Dermis microvascular lymphatic vessel endothelial cell (primary cell): ENCODE results near the gene NOL4L. TPM values are rescaled to one million over a fixed set of nuclear protein-coding genes. Genes with fewer than 3 reads are reported as not detected.
A peak's percentile ranks its signal among the peaks of the same experiment; 100 is the strongest.
"Not testable (repeated sequence)": the region's sequence is repeated elsewhere in the genome, so short reads cannot be mapped to it uniquely, and the experiment has no call there.

Experiments
- DNase-seq, 2 donors: peaks; one replicate each; pipeline versions ENCODE4 v3.0.0 to v3.0.0-alpha.2; 2010; ENCODE audit warnings: low read depth in 2 of 2
- total RNA-seq: library from RNA; depleted of rRNA; stranded (reverse); fragments of >200 nt; gene quantifications from 2 replicates; pipeline ENCODE4 v1.2.1, GENCODE V29; 2014

The NOL4L gene
- total RNA-seq, 1 donor from 2014 or later: 7.7 TPM

DNA sequence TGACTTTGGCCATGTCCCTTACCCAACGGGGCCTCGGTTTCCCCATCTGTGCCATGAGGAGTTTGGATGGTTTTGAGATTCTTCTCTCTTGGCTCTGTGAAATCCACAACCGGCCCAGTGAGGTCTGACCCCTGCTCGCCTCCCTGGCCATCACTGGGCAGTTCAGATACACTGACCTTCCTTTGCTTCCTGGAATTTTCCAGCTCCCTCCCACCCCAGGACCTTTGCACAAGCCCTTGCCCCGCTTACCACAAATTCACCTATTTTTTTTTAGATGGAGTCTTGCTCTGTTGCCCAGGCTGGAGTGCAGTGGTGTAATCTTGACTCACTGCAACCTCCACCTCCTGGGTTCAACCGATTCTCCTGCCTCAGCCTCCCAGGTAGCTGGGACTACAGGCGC, 12.6 kb upstream of the NOL4L start:
- DNase-seq: no peak

DNA sequence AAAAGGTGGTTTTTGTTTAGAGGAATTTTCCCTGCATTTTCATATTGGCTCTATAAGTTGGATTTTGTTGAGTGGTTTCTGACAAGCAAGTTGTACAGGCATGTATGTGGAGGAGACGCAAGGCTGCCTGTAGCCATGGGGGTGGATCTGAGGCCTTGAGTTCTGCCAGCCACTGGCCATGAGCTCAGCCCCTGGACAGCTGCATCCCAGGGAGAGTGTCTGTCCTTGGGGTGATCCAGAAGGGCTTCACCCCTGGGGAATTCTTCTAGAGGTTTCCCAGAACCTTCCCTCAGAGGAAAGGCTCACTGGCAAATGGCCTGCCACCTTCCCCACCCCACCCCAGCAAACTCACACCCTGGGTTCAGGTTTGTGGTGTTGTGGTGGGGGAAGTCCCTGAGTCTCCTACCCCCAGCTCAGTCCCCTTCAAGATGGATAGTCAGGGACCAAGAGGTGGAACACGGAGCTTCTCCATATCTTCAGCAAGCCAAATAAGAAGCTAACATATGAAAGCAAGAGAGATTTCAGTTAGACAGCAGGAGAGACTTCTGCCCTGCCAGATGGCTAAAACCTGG, 11.6 kb upstream of the NOL4L start:
- no peak for DNase-seq

DNA sequence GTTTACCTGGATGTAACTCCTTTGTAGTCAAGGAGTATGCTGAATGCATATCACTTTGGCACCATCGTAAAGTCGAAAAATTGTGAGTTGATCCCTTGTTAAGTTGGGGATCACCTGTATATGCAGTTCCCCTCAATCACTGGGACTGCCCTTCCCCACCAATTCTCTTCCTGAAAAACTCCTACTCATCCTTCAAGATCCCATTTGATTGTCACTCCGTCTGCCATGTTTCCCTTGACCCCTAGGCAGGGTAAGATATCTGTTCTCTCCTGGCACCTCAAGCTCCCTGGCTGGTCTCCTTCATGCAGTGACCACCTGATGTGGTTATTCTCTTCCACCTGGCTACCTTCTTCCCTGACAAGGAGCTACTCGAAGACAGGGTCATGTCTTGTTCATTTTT, 10.0 kb upstream of the NOL4L start:
- no peak for DNase-seq

- not testable (repeated sequence) for DNase-seq
Measured at GRCh38 chr20:32594669-32595068, 9.5 kb upstream of the NOL4L start.

DNA sequence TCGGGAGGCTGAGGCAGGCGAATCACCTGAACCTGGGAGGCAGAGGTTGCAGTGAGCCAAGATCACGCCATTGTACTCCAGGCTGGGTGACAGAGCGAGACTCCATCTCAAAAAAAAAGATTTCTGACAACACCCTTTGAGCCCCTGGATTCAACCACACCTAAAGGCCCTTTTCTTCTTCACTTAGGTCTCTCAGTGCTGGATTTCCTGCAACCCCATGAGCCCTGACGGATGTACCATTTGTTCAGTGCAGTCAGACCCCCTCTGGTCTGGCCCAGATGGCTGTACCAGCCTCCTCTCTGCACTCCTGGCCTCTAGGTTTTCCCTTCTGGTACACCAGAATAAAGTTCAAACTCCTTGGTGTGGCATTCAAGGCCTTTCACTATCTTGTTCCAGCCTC, 9.1 kb upstream of the NOL4L start:
- DNase-seq: no peak

DNA sequence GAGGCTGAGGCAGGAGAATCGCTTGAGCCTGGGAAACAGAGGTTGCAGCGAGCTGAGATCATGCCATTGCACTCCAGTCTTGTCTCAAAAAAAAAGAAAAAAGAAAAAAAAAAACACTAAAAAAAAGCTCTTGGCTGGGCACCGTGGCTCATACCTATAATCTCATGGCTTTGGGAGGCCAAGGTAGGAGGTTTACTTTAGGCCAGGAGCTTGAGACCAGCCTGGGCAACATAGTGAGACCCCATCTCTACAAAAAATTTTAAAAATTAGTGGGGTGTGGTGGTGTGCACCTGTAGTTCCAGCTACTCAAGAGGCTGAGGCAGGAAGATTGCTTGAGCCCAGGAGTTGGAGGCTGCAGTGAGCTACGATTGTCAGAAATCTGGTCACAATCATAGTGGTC, 7.5 kb upstream of the NOL4L start:
- not testable (repeated sequence) for DNase-seq

GRCh38 chr20:32592022-32592421, 6.9 kb upstream of the NOL4L start:
- DNase-seq: no peak

DNA sequence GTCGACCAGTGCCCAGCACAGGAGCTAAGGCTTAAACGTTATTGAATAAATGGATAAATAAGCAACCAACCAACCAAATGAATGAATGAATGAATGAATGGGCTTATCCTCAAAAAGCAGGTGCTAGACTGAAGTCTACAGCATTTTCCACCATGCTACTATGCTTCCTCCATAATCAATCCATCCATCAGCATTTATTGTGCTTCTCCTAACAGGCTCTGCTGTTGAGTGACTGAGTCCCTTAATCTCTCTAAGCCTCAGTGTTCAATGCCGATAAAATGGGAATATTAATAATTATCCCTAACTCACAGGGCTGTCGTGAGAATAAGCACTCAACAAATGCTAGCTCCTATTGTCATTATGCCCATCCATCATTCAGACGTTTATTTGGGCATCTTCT, 4.6 kb upstream of the NOL4L start:
- DNase-seq: no peak

- DNase-seq: no peak
Measured at GRCh38 chr20:32589256-32589655, 4.1 kb upstream of the NOL4L start.

GRCh38 chr20:32588040-32588439, 2.9 kb upstream of the NOL4L start:
- no peak for DNase-seq

DNA sequence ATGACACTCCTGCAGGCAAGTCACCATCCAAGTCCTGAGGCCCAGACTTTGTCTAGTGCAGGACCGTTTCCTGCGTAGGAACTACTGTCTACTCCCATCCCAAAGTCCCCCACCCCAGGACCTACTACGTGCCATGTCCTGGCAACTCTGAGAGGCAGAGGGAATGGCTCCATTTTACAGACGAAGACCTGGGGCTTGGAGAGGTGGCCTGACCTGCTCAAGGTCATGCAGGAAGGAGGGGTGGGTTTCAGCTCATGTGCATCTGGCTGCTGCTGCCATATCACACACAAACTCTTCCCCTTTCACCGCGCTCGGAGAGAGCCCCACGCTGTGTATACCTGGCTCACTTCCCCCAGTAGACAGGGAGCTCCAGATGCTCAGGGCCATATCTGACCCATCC, 1.2 kb upstream of the NOL4L start:
- DNase-seq: no peak

GRCh38 chr20:32585586-32586127, 524 bp upstream of the NOL4L start:
- no peak for DNase-seq

DNA sequence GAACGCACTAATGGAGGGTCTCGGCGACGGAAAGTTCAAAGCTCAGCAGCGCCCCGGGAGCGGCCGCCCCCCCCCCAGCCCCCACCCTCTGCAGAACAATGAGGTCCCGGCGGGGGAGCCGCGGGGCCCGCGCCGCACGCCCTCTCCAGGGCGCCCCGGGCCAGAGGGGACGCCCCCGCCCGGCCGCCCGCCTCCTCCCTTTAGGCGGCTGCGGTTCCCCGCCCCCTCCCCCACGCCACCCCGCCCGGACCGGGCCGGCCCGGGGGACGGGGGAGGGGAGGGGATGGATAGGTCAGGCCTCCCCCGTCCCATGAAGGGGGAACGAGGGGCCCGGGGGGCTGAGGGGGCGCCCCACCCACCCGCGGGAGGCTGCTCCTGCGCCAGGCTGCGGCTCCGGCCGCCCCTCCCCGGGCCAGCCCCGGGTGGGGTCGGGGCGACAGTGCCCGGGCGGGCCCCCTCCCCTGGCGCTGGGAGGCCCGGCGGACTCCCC, 1.5 kb downstream of the NOL4L start:
- DNase-seq: no peak

DNA sequence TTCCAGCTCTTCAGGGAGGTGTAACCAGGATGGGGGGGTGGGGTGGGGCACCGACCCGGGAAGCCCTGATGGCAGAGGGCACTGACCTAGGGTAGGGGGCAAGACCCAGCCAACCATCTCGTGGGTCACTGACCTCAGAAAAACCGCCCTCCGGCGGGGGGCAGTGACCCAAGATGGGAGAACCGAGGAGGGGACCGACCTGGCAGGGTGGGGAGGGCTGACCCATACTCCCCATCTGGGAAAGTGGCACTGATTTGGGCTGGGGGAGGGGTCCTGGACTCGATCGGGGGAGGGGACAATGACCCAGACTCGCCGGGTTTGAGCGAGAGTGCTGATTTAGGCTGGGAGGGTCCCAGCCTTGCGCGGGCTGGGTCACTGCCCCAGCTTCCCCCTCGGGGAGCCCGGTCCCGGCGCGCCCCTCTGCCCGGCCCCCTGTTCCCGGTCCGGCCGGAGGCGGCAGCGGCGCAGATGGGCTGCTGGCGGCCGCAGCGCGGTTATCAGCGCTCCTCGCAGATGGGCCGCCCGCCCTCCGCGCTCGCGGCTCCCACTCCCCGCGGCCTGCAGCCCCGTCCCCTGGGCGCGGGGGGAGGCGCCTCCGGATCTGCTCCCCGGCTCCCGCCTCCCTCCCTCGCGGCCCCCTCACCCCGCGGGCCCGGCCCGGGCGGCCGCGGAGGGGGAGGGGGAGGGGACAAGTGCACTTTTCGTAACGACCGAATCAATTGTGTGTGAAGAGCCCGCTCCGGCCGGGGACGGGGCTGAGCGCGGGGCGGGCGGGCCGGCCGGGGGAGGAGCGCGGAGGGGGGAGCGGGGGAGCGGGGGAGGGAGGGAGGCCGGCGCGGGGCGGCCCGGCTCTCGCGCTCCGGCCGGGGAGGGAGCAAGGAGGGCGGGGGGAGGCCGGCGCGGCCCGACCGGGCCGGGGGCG, 2.2 kb downstream of the NOL4L start:
- peak in 1 of 2 donors; percentile 8 for DNase-seq

- no peak for DNase-seq
Measured at GRCh38 chr20:32581839-32582658, 3.1 kb downstream of the NOL4L start.

DNA sequence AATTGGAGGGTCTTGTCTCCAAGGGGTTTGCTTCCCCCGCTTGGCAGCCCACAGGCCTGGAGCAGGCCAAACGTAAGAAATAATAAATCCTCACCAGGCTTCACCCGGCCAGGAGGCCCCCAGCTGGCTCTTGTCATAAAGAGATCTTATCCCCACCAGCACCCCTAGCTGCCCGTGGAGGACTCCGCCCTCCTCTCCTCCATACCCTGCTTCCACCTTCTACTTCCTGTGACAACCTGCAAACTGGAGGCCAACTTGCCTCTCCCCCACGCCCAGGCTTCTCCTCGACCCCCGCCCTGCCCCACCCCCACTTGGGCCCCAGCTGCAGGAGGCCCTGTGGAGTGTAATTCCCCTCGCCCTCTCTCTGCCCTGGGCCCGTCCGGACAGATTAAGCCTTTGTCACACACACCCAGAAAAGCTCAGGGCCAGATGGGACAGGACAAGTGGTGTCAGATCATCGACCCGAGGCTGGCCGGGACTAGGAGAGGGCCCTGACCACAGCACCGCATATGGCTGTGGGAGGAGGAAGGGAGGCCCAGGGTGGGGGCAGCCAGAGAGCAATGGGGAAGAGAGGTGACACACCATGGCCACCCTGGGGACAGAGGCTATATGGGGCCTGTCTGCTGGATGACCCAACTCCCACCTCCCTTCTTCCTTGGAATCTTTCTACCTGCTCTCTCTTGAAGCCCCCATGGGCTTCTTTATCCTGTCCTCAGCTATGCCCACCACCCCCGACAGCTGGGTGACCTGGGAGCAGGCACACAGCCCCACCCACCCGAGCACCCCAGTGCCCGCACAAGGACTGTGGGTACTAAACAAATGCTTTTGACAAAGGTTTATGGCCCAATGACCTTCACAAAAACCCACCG, 3.9 kb downstream of the NOL4L start:
- no peak for DNase-seq

- DNase-seq: no peak
Measured at GRCh38 chr20:32580219-32580969, 4.7 kb downstream of the NOL4L start.

DNA sequence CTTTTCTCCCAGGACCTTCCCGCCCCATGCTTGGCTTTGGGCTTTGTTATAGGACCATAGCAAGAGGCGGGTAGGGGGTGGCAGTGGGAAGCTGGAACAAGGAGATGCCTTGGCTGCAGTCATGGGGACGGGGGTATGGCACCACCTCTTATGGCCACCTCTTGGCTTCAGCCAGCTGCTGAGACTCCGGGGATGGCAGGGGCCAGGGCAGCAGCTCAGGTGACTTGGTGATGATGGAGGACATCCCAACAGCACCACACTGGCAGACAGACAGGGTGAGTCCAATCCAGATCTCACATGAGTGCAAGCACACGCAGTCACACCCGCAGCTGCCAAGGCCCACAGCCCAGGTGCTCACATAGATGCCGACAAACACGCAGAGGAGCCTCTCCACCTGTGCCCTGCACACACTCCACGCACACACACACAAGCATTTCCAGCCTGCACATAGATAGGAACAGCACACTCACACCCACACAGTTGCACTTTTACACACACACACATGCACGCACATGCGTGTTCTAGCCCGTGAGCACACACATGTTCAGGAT, 6.2 kb downstream of the NOL4L start:
- no peak for DNase-seq

DNA sequence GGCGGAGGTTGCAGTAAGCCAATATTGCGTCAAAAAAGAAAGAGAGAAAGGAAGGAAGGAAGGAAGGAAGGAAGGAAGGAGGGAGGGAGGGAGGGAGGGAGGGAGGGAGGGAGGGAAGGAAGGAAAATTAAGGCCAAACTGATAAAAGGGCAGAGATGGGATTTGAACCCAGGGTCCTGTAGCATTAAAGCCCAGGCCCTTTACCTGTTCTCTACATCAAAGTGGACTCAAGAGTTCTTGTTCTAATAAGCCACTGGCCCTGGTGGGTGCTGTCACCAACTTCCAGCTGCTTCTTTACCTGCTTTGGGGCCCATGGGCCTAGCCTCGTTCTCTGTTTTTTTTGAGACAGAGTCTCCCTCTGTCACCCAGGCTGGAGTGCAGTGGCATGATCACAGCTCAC, 7.1 kb downstream of the NOL4L start:
- not testable (repeated sequence) for DNase-seq

- DNase-seq: no peak
Measured at GRCh38 chr20:32577657-32578056, 7.5 kb downstream of the NOL4L start.
